ENCODE data around the gene CD33. TPM values are rescaled to one million over a fixed set of nuclear protein-coding genes. Genes with fewer than 3 reads are reported as not detected.
"Not testable (repeated sequence)": the region's sequence is repeated elsewhere in the genome, so short reads cannot be mapped to it uniquely, and the experiment has no call there.

CD33 gene
- total RNA-seq (2014; rRNA removed; shearing (Covaris generic); ENCODE audit: low replicate concordance), result not detected in 2 replicates

- in situ Hi-C loops (cut with HindIII; ENCODE audit: low pct_unique_long_range_greater_than_20kb, low sequenced_read_pairs); DNase-seq (ENCODE audit: low read depth): not testable (repeated sequence)
Measured at GRCh38 chr19:51224898-51225393, at the start of gene CD33. CD33 (plus strand) TSS chr19:51225080; CDS start chr19:51225119, 39 bp downstream.

DNA sequence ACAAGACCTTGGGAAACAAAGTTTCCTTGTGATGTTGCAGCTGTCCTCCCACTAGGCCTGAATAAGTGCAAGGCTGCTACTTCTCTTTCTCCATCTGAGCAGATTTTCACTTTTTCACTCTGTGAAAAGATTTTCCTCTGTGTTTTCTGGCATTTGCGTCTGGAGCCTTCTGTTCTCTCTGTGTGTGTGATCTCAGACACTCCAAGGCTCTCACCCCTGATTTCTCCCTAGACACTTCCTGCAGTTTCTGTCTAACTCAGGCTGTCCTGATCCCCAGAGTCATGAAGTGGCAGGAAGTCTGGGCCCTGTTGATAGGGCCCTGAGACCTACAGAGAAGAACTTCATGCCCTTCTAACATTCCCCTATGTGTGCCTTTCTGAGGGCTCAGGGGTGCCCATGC is 45.6 kb upstream of the CD33 start:
- in situ Hi-C loops (cut with HindIII; ENCODE audit: low pct_unique_long_range_greater_than_20kb, low sequenced_read_pairs), result no loop called here
- no peak for DNase-seq (ENCODE audit: low read depth)

DNA sequence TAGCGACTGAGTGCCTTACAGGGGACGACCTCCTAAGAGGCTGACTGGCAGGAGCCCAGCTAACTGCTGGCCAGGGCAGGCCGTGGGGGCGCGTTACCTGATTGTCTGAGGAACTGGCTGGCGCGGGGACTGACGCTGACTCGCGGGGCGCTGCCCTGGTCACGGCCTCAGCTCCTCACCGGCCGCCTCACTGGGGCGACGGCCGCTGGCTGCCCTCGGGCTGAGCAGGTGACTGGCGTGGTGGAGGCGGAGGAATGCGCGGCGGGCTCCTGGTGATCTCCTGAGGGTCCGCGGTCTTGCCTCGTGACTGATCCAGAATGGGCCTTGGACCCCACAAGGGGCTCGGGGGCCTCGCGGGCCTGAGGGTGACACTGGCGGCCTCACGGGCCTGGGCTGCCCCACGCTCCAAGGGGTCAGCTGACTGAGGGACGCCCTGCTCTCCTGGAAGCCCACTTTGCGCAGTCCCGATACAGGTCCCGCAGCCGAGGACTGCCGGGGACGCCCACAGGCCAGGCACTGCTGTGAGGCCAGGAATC is 43.4 kb upstream of the CD33 start:
- no peak for DNase-seq (ENCODE audit: low read depth)
- in situ Hi-C loops (cut with HindIII; ENCODE audit: low pct_unique_long_range_greater_than_20kb, low sequenced_read_pairs), result no loop called here

- no peak for DNase-seq (ENCODE audit: low read depth)
- in situ Hi-C loops (cut with HindIII; ENCODE audit: low pct_unique_long_range_greater_than_20kb, low sequenced_read_pairs), result no loop called here
Measured at GRCh38 chr19:51181913-51182419, 42.9 kb upstream of the CD33 start.

- in situ Hi-C loops (cut with HindIII; ENCODE audit: low pct_unique_long_range_greater_than_20kb, low sequenced_read_pairs), result no loop called here
- no peak for DNase-seq (ENCODE audit: low read depth)
Measured at GRCh38 chr19:51183629-51184028, 41.3 kb upstream of the CD33 start.

- no peak for DNase-seq (ENCODE audit: low read depth)
- in situ Hi-C loops (cut with HindIII; ENCODE audit: low pct_unique_long_range_greater_than_20kb, low sequenced_read_pairs), result no loop called here
Measured at GRCh38 chr19:51185069-51185867, 39.6 kb upstream of the CD33 start.

GRCh38 chr19:51185868-51186215 is 39.0 kb upstream of the CD33 start:
- no peak for DNase-seq (ENCODE audit: low read depth)
- in situ Hi-C loops (cut with HindIII; ENCODE audit: low pct_unique_long_range_greater_than_20kb, low sequenced_read_pairs), result no loop called here

GRCh38 chr19:51186323-51186722 is 38.6 kb upstream of the CD33 start:
- DNase-seq (ENCODE audit: low read depth), result no peak
- in situ Hi-C loops (cut with HindIII; ENCODE audit: low pct_unique_long_range_greater_than_20kb, low sequenced_read_pairs), result no loop called here

DNA sequence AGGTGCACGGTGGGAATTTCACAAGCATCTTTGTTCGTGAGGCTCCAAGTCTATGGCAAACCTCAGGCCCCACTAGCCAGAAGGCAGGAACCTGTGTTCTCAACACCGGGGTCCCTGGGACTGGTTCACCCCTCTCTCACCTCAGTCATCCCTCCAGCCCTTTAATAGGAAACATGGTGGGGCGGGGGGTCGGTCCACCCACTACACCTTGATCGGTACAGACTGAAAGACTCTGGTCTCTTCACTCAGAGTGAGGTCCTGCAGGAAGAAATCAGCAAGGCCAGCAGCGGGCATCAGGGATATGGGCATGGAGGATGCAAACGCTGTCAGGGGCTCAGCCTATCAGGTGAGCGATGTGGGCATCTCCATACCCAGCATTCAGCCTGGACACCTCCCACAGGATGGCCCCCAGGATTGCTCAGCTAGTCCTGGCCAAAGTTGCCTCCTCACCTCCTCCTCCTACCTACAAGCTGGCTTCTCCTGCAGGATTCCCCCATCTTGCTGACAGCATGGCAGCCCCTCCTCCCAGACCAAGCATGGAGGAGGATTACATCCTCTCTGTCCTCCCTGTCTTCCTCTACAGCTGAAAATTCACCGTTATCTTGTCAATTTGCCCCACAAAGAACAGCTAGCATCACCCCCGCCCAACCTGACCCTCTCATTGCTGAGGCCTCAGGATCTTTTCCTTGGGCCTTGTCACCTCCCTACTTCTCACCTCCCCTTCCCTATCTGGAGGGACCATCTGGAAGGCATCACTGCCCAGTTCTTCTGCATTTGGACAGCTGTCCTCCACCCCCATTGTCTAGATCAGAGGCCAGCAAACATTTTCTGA is 37.3 kb upstream of the CD33 start:
- in situ Hi-C loops (cut with HindIII; ENCODE audit: low pct_unique_long_range_greater_than_20kb, low sequenced_read_pairs), result no loop called here
- DNase-seq (ENCODE audit: low read depth), result no peak

GRCh38 chr19:51188227-51188559 is 36.7 kb upstream of the CD33 start:
- in situ Hi-C loops (cut with HindIII; ENCODE audit: low pct_unique_long_range_greater_than_20kb, low sequenced_read_pairs), result no loop called here
- no peak for DNase-seq (ENCODE audit: low read depth)

- DNase-seq (ENCODE audit: low read depth), result no peak
- in situ Hi-C loops (cut with HindIII; ENCODE audit: low pct_unique_long_range_greater_than_20kb, low sequenced_read_pairs), result no loop called here
Measured at GRCh38 chr19:51192689-51193088, 32.2 kb upstream of the CD33 start.

GRCh38 chr19:51194527-51195315 is 30.2 kb upstream of the CD33 start:
- peak; percentile 13 for DNase-seq (ENCODE audit: low read depth)
- in situ Hi-C loops (cut with HindIII; ENCODE audit: low pct_unique_long_range_greater_than_20kb, low sequenced_read_pairs), result no loop called here

DNA sequence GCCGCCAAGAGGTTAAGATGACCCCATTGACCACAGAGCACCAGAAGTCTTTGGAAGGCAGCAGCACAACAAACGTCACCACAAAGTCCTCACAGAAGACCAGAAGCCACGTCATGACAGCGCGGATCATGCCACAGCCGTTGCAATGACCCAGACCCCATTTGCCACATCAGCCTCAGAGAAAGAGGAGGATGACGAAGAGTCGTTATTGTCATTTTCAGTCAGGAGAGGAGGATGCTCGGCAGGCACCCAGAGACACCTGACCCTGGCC is 29.6 kb upstream of the CD33 start:
- in situ Hi-C loops (cut with HindIII; ENCODE audit: low pct_unique_long_range_greater_than_20kb, low sequenced_read_pairs), result no loop called here
- no peak for DNase-seq (ENCODE audit: low read depth)

DNA sequence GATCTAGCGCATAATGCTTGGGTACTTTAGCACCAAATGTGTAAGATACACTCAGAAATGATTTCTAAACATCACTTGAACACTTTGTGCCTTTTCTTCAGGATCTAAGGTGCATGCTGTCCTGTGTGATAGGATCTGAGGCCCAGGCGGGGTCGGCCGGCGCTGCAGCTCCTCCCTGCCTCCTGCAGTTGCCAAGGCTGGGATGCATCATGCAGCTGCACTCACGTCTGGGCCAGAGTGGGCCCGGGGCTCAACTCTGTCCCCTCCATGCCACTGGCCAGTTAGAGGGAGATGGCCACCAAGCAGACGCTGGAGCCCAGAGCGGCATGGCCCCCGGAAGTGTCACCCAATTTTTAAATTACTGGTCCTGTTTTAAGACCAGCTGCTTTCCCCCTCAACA is 29.3 kb upstream of the CD33 start:
- DNase-seq (ENCODE audit: low read depth), result no peak
- in situ Hi-C loops (cut with HindIII; ENCODE audit: low pct_unique_long_range_greater_than_20kb, low sequenced_read_pairs), result no loop called here

DNA sequence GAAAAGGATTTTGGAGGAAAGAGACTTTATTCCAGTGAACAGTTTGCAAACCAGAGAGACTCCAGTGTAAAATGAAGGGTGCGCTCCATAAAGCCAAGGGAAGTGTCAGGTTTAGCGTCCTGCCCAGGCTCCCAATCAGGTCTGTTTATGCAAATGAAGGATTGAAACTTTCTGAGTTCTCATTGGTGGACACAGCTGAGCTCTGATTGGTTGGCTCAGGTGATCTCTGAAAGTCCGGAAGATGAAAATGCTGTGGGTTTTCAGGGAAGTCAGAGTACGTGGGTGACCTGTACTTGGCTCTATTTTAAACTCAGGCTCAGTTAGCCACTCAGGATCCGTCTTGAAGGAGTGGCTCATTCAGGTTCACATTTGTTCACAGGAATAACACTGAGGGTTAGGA is 28.7 kb upstream of the CD33 start:
- no peak for DNase-seq (ENCODE audit: low read depth)
- in situ Hi-C loops (cut with HindIII; ENCODE audit: low pct_unique_long_range_greater_than_20kb, low sequenced_read_pairs), result no loop called here

GRCh38 chr19:51198641-51199040 is 26.2 kb upstream of the CD33 start:
- in situ Hi-C loops (cut with HindIII; ENCODE audit: low pct_unique_long_range_greater_than_20kb, low sequenced_read_pairs), result no loop called here
- no peak for DNase-seq (ENCODE audit: low read depth)

DNA sequence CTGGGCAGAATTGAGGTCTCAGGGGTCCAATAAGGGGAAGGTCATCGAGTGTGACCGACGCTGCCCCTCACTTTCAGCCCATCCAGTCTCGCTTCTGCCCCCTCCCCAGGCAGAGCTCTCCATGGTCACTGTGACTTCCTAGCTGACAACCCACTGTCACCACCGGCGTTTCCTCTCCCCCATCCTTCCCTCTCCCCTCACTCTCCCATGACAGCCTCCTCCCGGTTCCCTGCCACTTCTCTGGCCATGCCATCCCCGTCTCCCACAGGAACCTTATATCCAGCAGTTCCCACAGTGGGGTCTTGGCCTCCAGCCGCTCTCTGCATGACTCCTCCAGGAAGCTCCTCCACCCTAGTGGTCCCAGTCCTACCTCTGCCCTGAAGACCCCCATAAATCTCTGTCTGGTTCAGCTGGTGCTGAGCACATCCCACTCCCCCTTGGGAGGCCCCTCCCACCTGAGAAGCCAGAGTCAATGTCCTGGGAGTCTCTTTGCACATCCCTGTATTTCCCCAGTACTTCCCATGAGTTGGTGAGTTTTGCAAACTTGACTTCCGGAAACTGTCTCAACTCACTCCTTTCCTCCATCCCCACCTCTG is 24.7 kb upstream of the CD33 start:
- DNase-seq (ENCODE audit: low read depth), result no peak
- in situ Hi-C loops (cut with HindIII; ENCODE audit: low pct_unique_long_range_greater_than_20kb, low sequenced_read_pairs), result no loop called here

- in situ Hi-C loops (cut with HindIII; ENCODE audit: low pct_unique_long_range_greater_than_20kb, low sequenced_read_pairs), result no loop called here
- no peak for DNase-seq (ENCODE audit: low read depth)
Measured at GRCh38 chr19:51201712-51202111, 23.2 kb upstream of the CD33 start.

Data from Caki2 (cell line).